ENCODE results near the gene OR5K4. TPM values are rescaled to one million over a fixed set of nuclear protein-coding genes. Genes with fewer than 3 reads are reported as not detected.

OR5K4 gene
- total and polyA plus RNA-seq, 2 experiments from 2014 or later: not detected

GRCh38 chr3:98404010-98404409, 50.4 kb downstream of the OR5K4 start:
- Mint-ChIP-seq H3K36me3 (ENCODE audit: low read depth) (peaks cover 49% of the 10 kb centered on the region), H3K9me3 (peaks cover 83% of the 10 kb centered on the region), H3K27ac (no peak overlapping the region), H3K4me1 (no peaks in the 10 kb centered on the region), H3K4me3 (no peak overlapping the region), H3K27me3 (ENCODE audit: insufficient read depth, low read depth, poor library complexity) (peaks cover 2% of the 10 kb centered on the region)
- Histone ChIP-seq H3F3A (replicated peaks; ENCODE audit: low read depth) (no peaks in the 10 kb centered on the region), H3K27ac (ENCODE audit: low read depth) (no peak overlapping the region), H3K79me2 (replicated peaks; ENCODE audit: insufficient read depth) (no peaks in the 10 kb centered on the region), H3K27me3 (ENCODE audit: insufficient read depth) (no peaks in the 10 kb centered on the region), H2AFZ (no peak overlapping the region), H4K20me1 (replicated peaks; ENCODE audit: insufficient read depth) (no peaks in the 10 kb centered on the region), H3K36me3 (ENCODE audit: insufficient read depth) (peaks cover 17% of the 10 kb centered on the region; the same call in 1 of the 2 replicates), H3K9me2 (ENCODE audit: insufficient read depth) (peaks cover 9% of the 10 kb centered on the region; the same call in 1 of the 2 replicates), H3K4me3 (no peak overlapping the region), H3K4me1 (ENCODE audit: insufficient read depth) (no peaks in the 10 kb centered on the region), H3K4me2 (no peak overlapping the region)
- no peak for TF ChIP-seq EZH2 (IDR thresholded peaks at IDR 0.05; ENCODE audit: low read depth, unreplicated experiment)
- TF ChIP-seq CREB1 (CRISPR knock-in tag; IDR thresholded peaks at IDR 0.05; ENCODE audit: low read depth): no peak
- no peak for TF ChIP-seq ZNF331 (CRISPR knock-in tag; IDR thresholded peaks at IDR 0.05; ENCODE audit: low read depth)
- no peak for TF ChIP-seq NANOG (IDR thresholded peaks at IDR 0.05; ENCODE audit: borderline replicate concordance)
- TF ChIP-seq CTCF (conservative IDR thresholded peaks at IDR 0.05; ENCODE audit: low read depth in 2 of 2): no peak
- no peak for TF ChIP-seq EZH2phosphoT487 (IDR thresholded peaks at IDR 0.05; ENCODE audit: unreplicated experiment)
- TF ChIP-seq REST (IDR thresholded peaks at IDR 0.05; ENCODE audit: unreplicated experiment): no peak
- TF ChIP-seq ZNF114 (CRISPR knock-in tag; IDR thresholded peaks at IDR 0.05): no peak
- no peak for TF ChIP-seq ETS1 (IDR thresholded peaks at IDR 0.05)
- no peak for TF ChIP-seq POLR2AphosphoS5 (IDR thresholded peaks at IDR 0.05; ENCODE audit: low read depth)
- no peak for TF ChIP-seq ZNF462 (CRISPR knock-in tag; IDR thresholded peaks at IDR 0.05)
- TF ChIP-seq STAT1 (IDR thresholded peaks at IDR 0.05; ENCODE audit: unreplicated experiment): no peak
- no peak for DNase-seq (ENCODE audit: low spot score)
- ATAC-seq: no peak
